ENCODE data around the gene TMEM101.

TMEM101 gene

DNA sequence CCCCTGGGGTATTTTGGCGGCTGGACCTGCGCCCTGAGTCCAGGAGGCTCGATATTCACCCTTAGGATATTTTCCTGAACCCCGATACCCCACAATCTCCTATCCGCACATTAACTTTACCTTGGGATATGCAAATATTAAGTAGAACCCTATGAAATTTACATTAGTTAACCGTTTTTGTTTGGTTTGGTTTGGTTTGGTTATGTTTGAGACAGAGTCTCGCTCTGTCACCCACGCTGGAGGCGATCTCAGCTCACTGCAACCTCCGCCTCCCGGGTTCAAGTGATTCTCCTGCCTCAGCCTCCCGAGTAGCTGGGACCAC lies 19.7 kb downstream of the TMEM101 start:
- H3K4me1 ChIP-seq (ENCODE audit: control insufficient read depth, insufficient read depth, low read length): peaks cover 10% of the 10 kb centered on the region
- DNase-seq (ENCODE audit: low read depth): no peak
- H3K9me3 ChIP-seq (ENCODE audit: control insufficient read depth, low read length): no peaks in the 10 kb centered on the region
- H3K4me3 ChIP-seq (ENCODE audit: low read length): peak overlapping the region; percentile 76
- H3K27me3 ChIP-seq (replicated peaks; ENCODE audit: control insufficient read depth, insufficient read depth, low read length): peaks cover 4% of the 10 kb centered on the region
- no peaks in the 10 kb centered on the region for H3K36me3 ChIP-seq (ENCODE audit: control insufficient read depth, insufficient read depth, low read length, severe bottlenecking)
- H3K9ac ChIP-seq (ENCODE audit: low read length): peak overlapping the region; percentile 71

- peak overlapping the region; percentile 71 for H3K9ac ChIP-seq (ENCODE audit: low read length)
- H3K4me3 ChIP-seq (ENCODE audit: low read length): peak overlapping the region; percentile 76
- peak; percentile 88 for DNase-seq (ENCODE audit: low read depth)
- H3K9me3 ChIP-seq (ENCODE audit: control insufficient read depth, low read length): no peaks in the 10 kb centered on the region
- peaks cover 4% of the 10 kb centered on the region for H3K27me3 ChIP-seq (replicated peaks; ENCODE audit: control insufficient read depth, insufficient read depth, low read length)
- H3K4me1 ChIP-seq (ENCODE audit: control insufficient read depth, insufficient read depth, low read length): peaks cover 10% of the 10 kb centered on the region
- no peaks in the 10 kb centered on the region for H3K36me3 ChIP-seq (ENCODE audit: control insufficient read depth, insufficient read depth, low read length, severe bottlenecking)
Observed at GRCh38 chr17:43994272-43995149, 20.3 kb downstream of the TMEM101 start.

DNA sequence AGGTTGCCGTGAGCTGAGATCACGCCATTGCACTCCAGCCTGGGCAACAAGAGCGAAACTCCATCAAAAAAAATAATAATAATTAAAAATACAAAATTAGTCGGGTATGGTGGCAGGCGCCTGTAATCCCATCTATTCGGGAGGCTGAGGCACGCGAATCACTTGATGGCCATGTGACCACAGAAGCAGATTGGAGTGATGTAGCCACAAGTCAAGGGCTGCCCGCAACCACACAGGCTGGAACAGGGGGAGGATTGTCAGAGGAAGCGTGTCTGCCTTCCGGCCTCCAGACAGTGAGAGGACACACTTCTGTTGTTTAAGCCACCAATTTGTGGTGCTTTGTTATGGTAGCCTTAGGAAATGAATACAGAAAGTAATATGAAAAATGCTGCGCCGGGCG lies 22.1 kb downstream of the TMEM101 start:
- peaks cover 7% of the 10 kb centered on the region for H3K27me3 ChIP-seq (replicated peaks; ENCODE audit: control insufficient read depth, insufficient read depth, low read length)
- DNase-seq (ENCODE audit: low read depth): no peak

GRCh38 chr17:43988301-43988700 lies 26.5 kb downstream of the TMEM101 start:
- Histone ChIP-seq H3K4me1 (ENCODE audit: control insufficient read depth, insufficient read depth, low read length) (no peaks in the 10 kb centered on the region), H3K36me3 (ENCODE audit: control insufficient read depth, insufficient read depth, low read length, severe bottlenecking) (no peaks in the 10 kb centered on the region), H3K9ac (ENCODE audit: low read length) (no peak overlapping the region), H3K27me3 (replicated peaks; ENCODE audit: control insufficient read depth, insufficient read depth, low read length) (peaks cover 23% of the 10 kb centered on the region), H3K4me3 (ENCODE audit: low read length) (no peak overlapping the region), H3K9me3 (ENCODE audit: control insufficient read depth, low read length) (no peaks in the 10 kb centered on the region)
- DNase-seq (ENCODE audit: low read depth): no peak

More for the DNA sequence above, 22.1 kb downstream of the TMEM101 start:
- H3K9ac ChIP-seq (ENCODE audit: low read length): no peak overlapping the region
- no peaks in the 10 kb centered on the region for H3K36me3 ChIP-seq (ENCODE audit: control insufficient read depth, insufficient read depth, low read length, severe bottlenecking)
- H3K4me1 ChIP-seq (ENCODE audit: control insufficient read depth, insufficient read depth, low read length): peaks cover 4% of the 10 kb centered on the region
- no peaks in the 10 kb centered on the region for H3K9me3 ChIP-seq (ENCODE audit: control insufficient read depth, low read length)
- H3K4me3 ChIP-seq (ENCODE audit: low read length): no peak overlapping the region

DNA sequence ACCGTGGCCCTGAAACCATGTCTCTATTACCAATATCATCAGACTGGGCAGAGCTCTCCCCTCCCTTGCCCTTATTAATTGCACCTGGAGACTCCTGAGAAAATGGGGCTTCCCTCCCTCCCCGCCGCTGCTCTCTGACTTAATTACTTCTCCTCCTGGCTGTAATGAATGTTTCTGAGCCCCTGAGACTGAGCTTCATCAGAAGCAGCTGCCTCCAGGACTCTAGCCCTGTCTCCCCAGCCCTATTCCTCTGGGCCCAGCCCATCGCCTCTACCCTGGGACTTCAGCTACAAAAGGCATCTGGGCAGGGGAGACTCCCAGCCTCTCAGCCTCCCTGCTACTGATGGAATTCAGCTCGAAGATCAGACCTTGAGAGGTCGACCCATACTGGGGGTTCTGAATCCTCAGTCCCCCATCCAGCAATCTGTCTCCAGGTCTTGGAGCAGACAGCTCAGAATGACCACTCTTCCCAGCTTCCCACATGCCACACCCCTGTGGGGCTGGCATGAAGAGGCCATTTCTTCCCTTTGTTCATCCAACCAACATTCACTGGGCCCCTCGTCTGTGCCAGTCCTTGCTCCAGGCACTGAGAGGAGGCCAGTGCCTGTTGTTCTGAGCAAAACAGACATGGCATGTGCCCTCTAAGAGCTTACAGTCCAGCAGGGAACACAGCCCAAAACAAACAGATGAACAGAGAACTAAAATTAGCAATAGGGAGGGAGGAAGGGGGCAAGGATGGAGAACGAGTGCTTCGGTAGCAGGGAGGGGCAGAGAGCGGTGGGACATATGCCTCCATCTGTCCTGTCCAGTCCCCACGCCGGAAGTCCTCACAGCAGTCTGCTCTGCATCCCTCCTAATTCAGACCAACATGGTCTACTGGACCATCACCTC lies 27.4 kb downstream of the TMEM101 start:
- Histone ChIP-seq H3K4me1 (ENCODE audit: control insufficient read depth, insufficient read depth, low read length) (no peaks in the 10 kb centered on the region), H3K9me3 (ENCODE audit: control insufficient read depth, low read length) (no peaks in the 10 kb centered on the region), H3K36me3 (ENCODE audit: control insufficient read depth, insufficient read depth, low read length, severe bottlenecking) (no peaks in the 10 kb centered on the region), H3K9ac (ENCODE audit: low read length) (no peak overlapping the region), H3K4me3 (ENCODE audit: low read length) (no peak overlapping the region), H3K27me3 (replicated peaks; ENCODE audit: control insufficient read depth, insufficient read depth, low read length) (peaks cover 29% of the 10 kb centered on the region)
- DNase-seq (ENCODE audit: low read depth): no peak

GRCh38 chr17:43986225-43986981 lies 28.4 kb downstream of the TMEM101 start:
- H3K27me3 ChIP-seq (replicated peaks; ENCODE audit: control insufficient read depth, insufficient read depth, low read length): peaks cover 31% of the 10 kb centered on the region
- H3K4me1 ChIP-seq (ENCODE audit: control insufficient read depth, insufficient read depth, low read length): no peaks in the 10 kb centered on the region
- no peaks in the 10 kb centered on the region for H3K9me3 ChIP-seq (ENCODE audit: control insufficient read depth, low read length)
- no peaks in the 10 kb centered on the region for H3K36me3 ChIP-seq (ENCODE audit: control insufficient read depth, insufficient read depth, low read length, severe bottlenecking)
- no peak overlapping the region for H3K9ac ChIP-seq (ENCODE audit: low read length)
- no peak overlapping the region for H3K4me3 ChIP-seq (ENCODE audit: low read length)
- DNase-seq (ENCODE audit: low read depth): no peak

DNA sequence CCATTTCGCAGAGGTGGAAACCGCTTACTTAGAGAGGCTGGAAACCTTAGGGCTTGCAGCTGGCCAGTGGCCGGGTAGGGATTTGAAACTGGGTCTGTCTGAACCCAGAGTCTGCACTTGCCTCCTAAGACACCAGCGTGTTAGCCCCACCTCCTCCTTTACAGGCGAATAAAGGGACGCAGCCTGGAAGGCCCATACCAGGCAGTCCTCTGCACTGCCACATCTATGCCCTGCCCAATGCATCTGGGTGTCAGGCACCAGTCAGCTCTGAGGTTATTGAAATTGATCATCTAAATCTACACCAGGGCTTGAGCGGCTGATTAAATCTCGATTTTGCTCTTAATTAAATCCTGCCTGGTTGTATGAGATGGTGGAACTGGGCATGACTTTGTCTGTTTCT lies 30.2 kb downstream of the TMEM101 start:
- H3K27me3 ChIP-seq (replicated peaks; ENCODE audit: control insufficient read depth, insufficient read depth, low read length): peaks cover 31% of the 10 kb centered on the region
- no peak overlapping the region for H3K4me3 ChIP-seq (ENCODE audit: low read length)
- H3K36me3 ChIP-seq (ENCODE audit: control insufficient read depth, insufficient read depth, low read length, severe bottlenecking): no peaks in the 10 kb centered on the region
- H3K9ac ChIP-seq (ENCODE audit: low read length): peak overlapping the region; percentile 46
- no peaks in the 10 kb centered on the region for H3K9me3 ChIP-seq (ENCODE audit: control insufficient read depth, low read length)
- no peak for DNase-seq (ENCODE audit: low read depth)
- no peaks in the 10 kb centered on the region for H3K4me1 ChIP-seq (ENCODE audit: control insufficient read depth, insufficient read depth, low read length)

DNA sequence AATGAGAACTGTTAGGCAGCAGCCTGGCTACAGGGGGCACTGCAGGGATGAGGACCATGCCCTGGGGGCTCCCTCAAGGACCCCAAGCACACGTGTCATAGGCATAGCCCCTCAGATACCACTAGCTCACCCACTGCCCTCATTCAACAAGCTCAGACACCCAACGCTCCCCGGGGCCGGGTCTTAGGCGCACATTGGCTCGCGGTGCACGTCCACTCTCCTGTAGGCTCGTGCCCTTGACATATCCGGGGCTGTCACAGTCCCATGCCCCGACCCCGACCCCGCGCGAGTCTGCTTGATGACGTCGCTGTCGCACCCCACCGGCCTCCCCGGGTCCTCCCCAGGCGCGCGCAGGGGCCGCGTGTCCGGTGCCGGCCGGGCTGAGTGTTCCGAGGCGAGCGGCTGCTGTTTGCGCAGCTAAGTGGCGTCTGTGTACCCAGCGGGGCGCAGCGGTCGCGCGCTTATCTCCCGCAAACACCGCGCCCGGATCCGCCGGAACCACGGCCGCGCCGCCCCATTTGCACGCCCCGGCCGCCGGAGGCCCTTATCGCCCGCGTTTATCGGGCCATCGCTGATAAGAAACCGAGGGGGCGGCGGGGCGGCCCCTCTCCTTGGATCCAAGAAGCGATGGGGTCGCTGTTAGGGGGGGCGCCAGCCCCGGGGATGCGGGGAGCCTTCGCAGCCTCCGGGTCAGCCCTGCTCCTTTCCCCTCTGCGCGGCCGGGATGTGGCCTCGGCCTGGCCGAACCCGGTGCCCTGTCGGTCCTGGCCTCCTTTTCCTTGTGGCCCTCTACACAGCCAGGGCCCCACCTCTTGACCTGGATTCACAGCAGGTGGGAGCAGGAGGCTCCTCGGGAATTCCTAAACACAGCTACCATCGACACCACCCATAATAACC lies 31.0 kb downstream of the TMEM101 start:
- H3K27me3 ChIP-seq (replicated peaks; ENCODE audit: control insufficient read depth, insufficient read depth, low read length): peaks cover 31% of the 10 kb centered on the region
- no peaks in the 10 kb centered on the region for H3K36me3 ChIP-seq (ENCODE audit: control insufficient read depth, insufficient read depth, low read length, severe bottlenecking)
- no peaks in the 10 kb centered on the region for H3K4me1 ChIP-seq (ENCODE audit: control insufficient read depth, insufficient read depth, low read length)
- no peak for DNase-seq (ENCODE audit: low read depth)
- H3K4me3 ChIP-seq (ENCODE audit: low read length): peak overlapping the region; percentile 73
- peak overlapping the region; percentile 46 for H3K9ac ChIP-seq (ENCODE audit: low read length)
- H3K9me3 ChIP-seq (ENCODE audit: control insufficient read depth, low read length): no peaks in the 10 kb centered on the region

DNA sequence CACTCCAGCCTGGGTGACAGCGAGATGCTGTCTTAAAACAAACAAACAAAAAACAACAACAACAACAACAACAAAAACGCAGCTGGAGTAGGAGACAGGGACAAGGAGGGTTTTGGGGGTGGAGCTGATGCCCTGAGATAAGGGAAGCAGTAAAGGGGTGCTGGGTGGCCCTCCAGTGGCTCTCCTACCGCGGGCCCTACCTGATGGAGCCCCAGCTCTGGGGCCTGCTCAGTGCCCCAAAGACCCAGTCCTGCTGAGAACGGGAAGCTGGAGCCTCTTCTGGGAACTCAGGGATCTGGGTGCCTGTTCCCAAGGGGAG lies 31.6 kb downstream of the TMEM101 start:
- H3K9me3 ChIP-seq (ENCODE audit: control insufficient read depth, low read length): no peaks in the 10 kb centered on the region
- no peak for DNase-seq (ENCODE audit: low read depth)
- peaks cover 31% of the 10 kb centered on the region for H3K27me3 ChIP-seq (replicated peaks; ENCODE audit: control insufficient read depth, insufficient read depth, low read length)
- H3K9ac ChIP-seq (ENCODE audit: low read length): no peak overlapping the region
- no peaks in the 10 kb centered on the region for H3K4me1 ChIP-seq (ENCODE audit: control insufficient read depth, insufficient read depth, low read length)
- H3K36me3 ChIP-seq (ENCODE audit: control insufficient read depth, insufficient read depth, low read length, severe bottlenecking): no peaks in the 10 kb centered on the region
- H3K4me3 ChIP-seq (ENCODE audit: low read length): no peak overlapping the region

DNA sequence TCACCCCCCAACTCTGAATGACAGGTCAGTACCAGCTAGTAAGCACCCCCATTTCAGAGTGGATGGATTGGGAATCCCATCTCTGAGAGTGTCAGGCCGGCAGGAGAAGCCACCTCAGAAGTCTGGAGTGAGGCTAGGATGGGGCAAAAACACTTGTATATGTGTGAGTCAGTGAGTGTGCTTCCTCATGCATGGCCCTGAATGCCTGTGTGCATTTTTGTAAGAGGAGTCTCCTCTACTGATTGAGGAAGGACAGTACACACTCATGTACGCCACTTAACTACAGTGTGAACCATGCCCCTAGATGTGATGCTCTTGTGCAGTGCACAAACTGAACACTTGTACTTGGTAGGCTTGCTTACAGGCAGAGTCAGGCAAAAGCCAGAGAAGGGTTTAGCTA lies 32.6 kb downstream of the TMEM101 start:
- DNase-seq (ENCODE audit: low read depth): no peak
- Histone ChIP-seq H3K4me3 (ENCODE audit: low read length) (no peak overlapping the region), H3K36me3 (ENCODE audit: control insufficient read depth, insufficient read depth, low read length, severe bottlenecking) (no peaks in the 10 kb centered on the region), H3K9me3 (ENCODE audit: control insufficient read depth, low read length) (no peaks in the 10 kb centered on the region), H3K4me1 (ENCODE audit: control insufficient read depth, insufficient read depth, low read length) (no peaks in the 10 kb centered on the region), H3K9ac (ENCODE audit: low read length) (no peak overlapping the region), H3K27me3 (replicated peaks; ENCODE audit: control insufficient read depth, insufficient read depth, low read length) (peaks cover 28% of the 10 kb centered on the region)
